Myometrial cell (primary cell): ENCODE measurements around the gene DOCK11. TPM values are rescaled to one million over a fixed set of nuclear protein-coding genes. Genes with fewer than 3 reads are reported as not detected.

Experiments
- total RNA-seq: library from RNA; depleted of rRNA; stranded (reverse); fragments of >200 nt; gene quantifications from 2 replicates; pipeline ENCODE4 v1.2.3, GENCODE V29; 2015

Gene DOCK11
- total RNA-seq = 24.8 and 29.4 TPM in 2 replicates

DNA sequence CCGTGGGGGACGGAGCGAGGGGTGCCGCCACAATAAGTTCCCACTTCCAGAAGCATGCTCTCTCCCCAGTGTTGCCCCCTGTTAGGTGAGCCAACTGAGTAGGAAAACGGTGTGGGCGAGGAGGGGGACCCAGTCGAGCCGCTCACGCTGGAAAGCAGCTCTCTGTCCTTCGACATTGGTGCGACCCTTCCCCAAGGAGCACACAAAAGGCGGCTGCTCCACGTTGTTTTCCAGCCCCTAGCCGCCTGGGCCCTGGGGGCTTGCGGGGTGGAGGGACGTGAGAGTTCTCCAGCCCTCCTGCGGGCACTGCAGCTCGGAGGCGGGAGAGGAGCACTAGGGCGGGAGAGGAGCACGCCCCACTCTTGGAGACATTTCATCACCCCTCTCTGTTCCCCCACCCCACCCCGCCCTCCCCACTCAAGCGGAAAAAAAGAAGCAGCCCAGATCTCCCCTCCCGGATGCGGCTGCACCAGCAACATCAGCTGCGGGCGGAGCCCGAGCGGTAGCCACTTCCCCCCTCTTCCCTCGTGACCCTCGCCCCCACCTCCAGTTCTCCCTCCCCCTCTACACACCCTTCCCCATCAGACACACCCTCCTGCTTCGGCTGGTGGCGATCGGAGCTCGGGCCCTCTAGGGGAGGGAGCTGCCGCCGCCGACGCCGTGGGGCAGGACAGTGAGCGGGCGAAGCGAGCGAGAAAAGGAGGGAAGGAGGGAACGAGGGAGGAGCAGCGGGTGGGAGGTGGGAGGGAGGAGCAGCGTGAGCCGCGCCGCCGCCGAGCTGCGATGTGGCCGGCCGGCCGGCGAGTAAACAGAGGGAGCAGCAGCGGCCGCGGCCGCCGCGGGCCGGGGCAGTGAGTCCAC, at the start of gene DOCK11:
TSS of gene DOCK11 (plus strand) at position 755 of the 861 bp plus-strand sequence. CDS start 157 bp downstream, outside the sequence.

DNA sequence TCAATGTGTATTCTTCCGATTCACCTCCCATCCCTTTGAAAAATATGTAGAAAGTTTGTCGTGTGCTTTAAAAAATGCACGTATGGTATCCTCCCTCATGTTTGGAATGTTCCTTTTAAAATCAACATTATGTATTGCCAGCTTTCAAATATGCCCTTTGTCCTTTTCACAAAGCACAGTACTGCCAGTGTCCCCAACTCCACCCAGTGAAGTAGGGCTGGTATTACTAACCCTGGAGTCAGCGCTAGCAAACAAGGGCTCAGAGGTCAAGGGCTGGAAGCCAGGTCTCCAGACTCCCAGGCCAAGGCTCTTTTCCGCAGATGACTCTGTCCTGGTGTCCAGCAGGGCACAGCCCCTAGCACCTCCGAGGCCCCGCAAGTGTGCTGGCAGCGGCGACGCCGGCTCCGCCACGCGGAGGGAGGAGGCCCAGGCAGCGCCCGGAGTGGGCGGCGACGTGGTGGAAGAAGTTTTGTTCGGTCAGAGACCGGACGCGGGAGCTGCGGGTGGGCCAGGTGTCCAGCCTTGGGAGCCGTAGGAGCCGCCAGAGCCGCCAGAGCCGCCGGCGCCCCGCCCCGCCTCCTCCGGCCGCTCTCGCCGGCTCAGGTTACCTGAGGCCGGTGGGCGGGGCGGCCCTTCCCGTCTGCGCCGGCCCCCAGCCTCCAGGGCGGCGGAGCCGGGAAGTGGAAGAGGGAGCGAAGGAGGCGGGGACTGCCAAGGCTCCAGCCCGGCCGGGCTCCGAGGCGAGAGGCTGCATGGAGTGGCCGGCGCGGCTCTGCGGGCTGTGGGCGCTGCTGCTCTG, 231.5 kb downstream of the DOCK11 start, which contains the start of gene IL13RA1:
TSS of gene IL13RA1 (plus strand) at position 720 of the 799 bp plus-strand sequence. CDS start at position 753, 33 bp downstream.

Other genes with a start within 250 kb of the DOCK11 start
- gene WDR44, start 149.7 kb upstream of the DOCK11 start, total RNA-seq = 12.7 and 17.7 TPM in 2 replicates
- gene IL13RA1, start 231.8 kb downstream of the DOCK11 start, total RNA-seq = 28.8 and 35.8 TPM in 2 replicates